ENCODE measurements around the gene MTIF2.

- TF ChIP-seq CTCF (IDR thresholded peaks at IDR 0.05) = no peak
- no peak for TF ChIP-seq JUN (CRISPR knock-in tag; IDR thresholded peaks at IDR 0.05)
- TF ChIP-seq AFF4 (CRISPR knock-in tag; IDR thresholded peaks at IDR 0.05; ENCODE audit: borderline replicate concordance) = no peak
- TF ChIP-seq SP1 (CRISPR knock-in tag; conservative IDR thresholded peaks at IDR 0.05) = no peak
- TF ChIP-seq MLX (CRISPR knock-in tag; IDR thresholded peaks at IDR 0.05) = no peak
- no peak for TF ChIP-seq ATF3 (CRISPR knock-in tag; conservative IDR thresholded peaks at IDR 0.05)
- TF ChIP-seq E2F5 (CRISPR knock-in tag; IDR thresholded peaks at IDR 0.05) = no peak
- TF ChIP-seq PRDM15 (CRISPR knock-in tag; IDR thresholded peaks at IDR 0.05) = no peak
- TF ChIP-seq TEAD4 (CRISPR knock-in tag; IDR thresholded peaks at IDR 0.05) = no peak
- TF ChIP-seq ELF4 (CRISPR knock-in tag; IDR thresholded peaks at IDR 0.05; ENCODE audit: low read depth) = no peak
- TF ChIP-seq IRF2 (CRISPR knock-in tag; IDR thresholded peaks at IDR 0.05; ENCODE audit: borderline replicate concordance, low read depth) = no peak
- no peak for TF ChIP-seq CREM (CRISPR knock-in tag; IDR thresholded peaks at IDR 0.05)
- TF ChIP-seq CBFB (CRISPR knock-in tag; IDR thresholded peaks at IDR 0.05; ENCODE audit: low read depth) = no peak
These were observed 29.3 kb downstream of the MTIF2 start for GRCh38 chr2:55239656-55240222.

Measured in WTC11 (cell line).